GM19351 (cell line): Measurements from ENCODE around the gene OGFRL1.
A peak's percentile ranks its signal among the peaks of the same experiment; 100 is the strongest.

Experiments used
- ATAC-seq: cut with Tn5 transposase; IDR thresholded peaks from one replicate; pipeline ENCODE4 v1.9.1; 2021; ENCODE audit warnings: mild to moderate bottlenecking, moderate library complexity; ENCODE audit not compliant: unreplicated experiment

Gene OGFRL1

GRCh38 chr6:71333050-71333449 lies 44.4 kb downstream of the OGFRL1 start:
- no peak for ATAC-seq

GRCh38 chr6:71333697-71334096 lies 45.1 kb downstream of the OGFRL1 start:
- ATAC-seq, result no peak

- ATAC-seq, result peak; percentile 67
Measured at GRCh38 chr6:71334768-71335167, 46.2 kb downstream of the OGFRL1 start.

- no peak for ATAC-seq
Measured at GRCh38 chr6:71335544-71335943, 46.9 kb downstream of the OGFRL1 start.

- ATAC-seq, result no peak
Measured at GRCh38 chr6:71336901-71337300, 48.3 kb downstream of the OGFRL1 start.

GRCh38 chr6:71338540-71339316 lies 50.1 kb downstream of the OGFRL1 start:
- ATAC-seq, result no peak

GRCh38 chr6:71342772-71343171 lies 54.2 kb downstream of the OGFRL1 start:
- ATAC-seq, result no peak

GRCh38 chr6:71345476-71346333 lies 57.1 kb downstream of the OGFRL1 start:
- ATAC-seq, result no peak

GRCh38 chr6:71346334-71346694 lies 57.7 kb downstream of the OGFRL1 start:
- no peak for ATAC-seq

GRCh38 chr6:71347119-71347518 lies 58.5 kb downstream of the OGFRL1 start:
- peak; percentile 48 for ATAC-seq

GRCh38 chr6:71349395-71349794 lies 60.8 kb downstream of the OGFRL1 start:
- peak; percentile 34 for ATAC-seq

GRCh38 chr6:71349976-71350615 lies 61.5 kb downstream of the OGFRL1 start:
- ATAC-seq, result no peak

- ATAC-seq, result no peak
Measured at GRCh38 chr6:71351190-71351589, 62.6 kb downstream of the OGFRL1 start.
